ENCODE data around the gene CREB5. TPM values are rescaled to one million over a fixed set of nuclear protein-coding genes. Genes with fewer than 3 reads are reported as not detected.

The CREB5 gene
- total RNA-seq, 1 experiment from 2014 or later, result 0.49 TPM

DNA sequence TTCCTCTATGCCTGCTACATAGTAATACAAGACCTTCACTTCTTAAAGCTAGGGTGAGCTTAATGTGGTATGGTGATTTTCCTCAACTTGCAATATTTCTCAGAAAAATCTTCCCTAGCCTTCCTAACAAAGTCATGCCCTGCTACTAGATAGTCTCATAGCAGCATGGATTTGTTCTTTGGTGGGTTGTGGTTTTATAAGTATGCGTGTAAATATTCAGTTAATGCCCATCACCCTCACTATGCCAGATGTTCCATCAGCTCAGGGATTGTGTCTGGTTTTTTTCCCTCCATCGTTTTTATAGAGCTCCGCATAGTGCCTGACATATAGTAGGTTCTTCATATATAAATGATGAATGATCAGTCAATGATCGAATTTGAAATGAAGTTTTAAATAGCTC lies 182.8 kb downstream of the CREB5 start (continued):
- TF ChIP-seq REST (IDR thresholded peaks at IDR 0.05; ENCODE audit: low read depth) (no peak), SP1 (IDR thresholded peaks at IDR 0.05; ENCODE audit: low read depth) (no peak), EZH2phosphoT487 (IDR thresholded peaks at IDR 0.05; ENCODE audit: borderline replicate concordance) (no peak), CEBPB (IDR thresholded peaks at IDR 0.05; ENCODE audit: low read depth) (no peak), ZFX (IDR thresholded peaks at IDR 0.05) (no peak), EGR1 (IDR thresholded peaks at IDR 0.05; ENCODE audit: low read depth) (no peak), SIN3A (IDR thresholded peaks at IDR 0.05; ENCODE audit: low read depth) (no peak), SRF (IDR thresholded peaks at IDR 0.05; ENCODE audit: low read depth) (no peak), POLR2A (IDR thresholded peaks at IDR 0.05; ENCODE audit: borderline replicate concordance, extremely low read depth, insufficient read depth, insufficient read length) (no peak)
- TF ChIP-seq, protein P1, sequence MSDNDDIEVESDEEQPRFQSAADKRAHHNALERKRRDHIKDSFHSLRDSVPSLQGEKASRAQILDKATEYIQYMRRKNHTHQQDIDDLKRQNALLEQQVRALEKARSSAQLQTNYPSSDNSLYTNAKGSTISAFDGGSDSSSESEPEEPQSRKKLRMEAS (IDR thresholded peaks at IDR 0.05), result no peak

DNA sequence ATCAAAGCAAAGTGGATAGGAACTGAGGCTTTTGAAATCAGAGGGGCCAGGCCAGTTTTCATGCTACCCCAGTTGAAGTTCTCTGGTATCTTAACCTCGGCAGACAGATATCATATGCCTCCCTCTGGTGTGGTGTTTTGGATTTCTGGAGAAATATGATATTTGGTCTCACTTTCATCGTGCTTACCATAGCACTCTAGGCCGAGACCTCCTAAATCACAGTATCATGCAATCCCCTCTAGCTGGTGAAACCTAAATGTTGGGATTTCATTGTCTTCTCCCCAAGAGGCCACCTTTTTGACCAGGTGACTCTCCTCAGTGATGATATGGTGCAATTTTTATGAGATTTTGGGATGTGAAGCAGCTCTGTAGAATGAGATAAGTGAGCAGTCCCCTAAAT lies 183.5 kb downstream of the CREB5 start:
- no peaks in the 10 kb centered on the region for H3K79me2 ChIP-seq (ENCODE audit: insufficient read depth, low read length)
- H3K4me2 ChIP-seq (ENCODE audit: low read length), result no peak overlapping the region
- no peak overlapping the region for H3K4me3 ChIP-seq (replicated peaks in 1 of 2; ENCODE audit: low read depth in 1 of 2, low read length in 2 of 2)
- ChIA-PET RAD21 (ENCODE audit: low non-redundant PET in 1 of 2, low total read pairs in 2 of 2, uncharacterized antibody in 2 of 2, unreplicated experiment in 2 of 2) (no interaction called here), POLR2A (no interaction called here), CTCF (no interaction called here)
- H3K36me3 ChIP-seq (ENCODE audit: control insufficient read depth in 1 of 2, insufficient read depth in 2 of 2, low read length in 2 of 2), result no peaks in the 10 kb centered on the region
- H3K9me2 ChIP-seq (ENCODE audit: insufficient read depth), result no peaks in the 10 kb centered on the region
- no peak overlapping the region for H3K27ac ChIP-seq (ENCODE audit: low read depth, low read length)
- H3K4me1 ChIP-seq (ENCODE audit: control insufficient read depth in 1 of 2, insufficient read depth in 2 of 2, low read length in 2 of 2), result no peaks in the 10 kb centered on the region
- intact Hi-C loops (cut with micrococcal nuclease), result no loop called here
- BruUV-seq (replicated peaks), result no TSS peak
- no peak overlapping the region for H3K9ac ChIP-seq (ENCODE audit: low read length)
- no peak for ATAC-seq
- H2AFZ ChIP-seq (ENCODE audit: low read depth, low read length, poor library complexity, severe bottlenecking), result no peak overlapping the region
- H3K9me3 ChIP-seq (ENCODE audit: control insufficient read depth in 1 of 2, insufficient read depth in 1 of 2, low read depth in 1 of 2, low read length in 2 of 2), result no peaks in the 10 kb centered on the region
- no peaks in the 10 kb centered on the region for H4K20me1 ChIP-seq (ENCODE audit: insufficient read depth)
- peaks cover 10% of the 10 kb centered on the region for H3K27me3 ChIP-seq (ENCODE audit: insufficient read depth, low read length)
- no peak for DNase-seq (ENCODE audit: low read depth, low spot score)
- TF ChIP-seq ZNF274 (IDR thresholded peaks at IDR 0.05; ENCODE audit: low read depth, low read length) (no peak), YY1 (IDR thresholded peaks at IDR 0.05; ENCODE audit: extremely low read depth, insufficient replicate concordance, low read depth, low read length) (no peak), SRF (IDR thresholded peaks at IDR 0.05; ENCODE audit: low read depth) (no peak), ZFX (IDR thresholded peaks at IDR 0.05) (no peak), TCF7L2 (IDR thresholded peaks at IDR 0.05; ENCODE audit: borderline replicate concordance, extremely low read depth, insufficient read depth, insufficient read length) (no peak), JUND (IDR thresholded peaks at IDR 0.05) (no peak), SIN3A (IDR thresholded peaks at IDR 0.05; ENCODE audit: low read depth) (no peak), SP1 (IDR thresholded peaks at IDR 0.05; ENCODE audit: low read depth) (no peak), EZH2phosphoT487 (IDR thresholded peaks at IDR 0.05; ENCODE audit: borderline replicate concordance) (no peak), EZH2 (IDR thresholded peaks at IDR 0.05) (no peak), ELF1 (IDR thresholded peaks at IDR 0.05; ENCODE audit: borderline replicate concordance, low read depth) (no peak), REST (IDR thresholded peaks at IDR 0.05; ENCODE audit: low read depth) (no peak), POLR2A (IDR thresholded peaks at IDR 0.05; ENCODE audit: borderline replicate concordance, extremely low read depth, insufficient read depth, insufficient read length) (no peak), ATF3 (IDR thresholded peaks at IDR 0.05) (no peak)
- TF ChIP-seq, protein P1 (IDR thresholded peaks at IDR 0.05), result no peak
